GM13976 (cell line): ENCODE measurements around the gene MLXIP.
A peak's percentile ranks its signal among the peaks of the same experiment; 100 is the strongest.
"Not testable (repeated sequence)": the region's sequence is repeated elsewhere in the genome, so short reads cannot be mapped to it uniquely, and the experiment has no call there.

Source experiments
- DNase-seq: peaks from one replicate; pipeline ENCODE4 v3.0.0; 2012; ENCODE audit warnings: low spot score
- in situ Hi-C: fragments of 300-500 bp; cut with MboI; formaldehyde crosslinking; loops from one replicate; pipeline ENCODE4 v1.12.0; 2022; ENCODE audit warnings: low sequenced_read_pairs, mixed read lengths, inconsistent platforms; ENCODE audit not compliant: unreplicated experiment
- TF ChIP-seq, protein P1 (sequence below): IDR thresholded peaks from 2 replicates; pipeline ENCODE4 v1.5.1; 2012; ENCODE audit warnings: borderline replicate concordance, mild to moderate bottlenecking; ENCODE audit not compliant: insufficient read depth; ENCODE audit errors: extremely low read depth, missing control alignments, control extremely low read depth

MLXIP gene

DNA sequence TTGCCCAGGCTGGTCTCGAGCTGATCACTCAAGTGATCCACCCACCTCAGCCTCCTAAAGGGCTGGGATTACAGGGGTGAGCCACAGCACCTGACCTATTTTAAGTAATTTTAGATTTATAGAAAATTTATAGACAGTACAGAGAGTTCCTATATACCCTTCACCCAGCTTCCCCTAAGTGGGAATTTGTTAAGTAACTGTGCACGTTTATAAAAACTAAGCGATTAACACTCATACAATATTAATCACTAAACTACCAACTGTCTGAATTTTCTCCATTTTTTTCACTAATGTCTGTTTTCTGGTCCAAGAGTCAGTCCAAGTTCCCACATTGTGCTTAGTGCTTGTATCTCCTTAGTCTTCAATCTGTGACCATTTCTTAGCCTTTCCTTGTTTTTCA is 89.9 kb downstream of the MLXIP start:
- TF ChIP-seq, protein P1, sequence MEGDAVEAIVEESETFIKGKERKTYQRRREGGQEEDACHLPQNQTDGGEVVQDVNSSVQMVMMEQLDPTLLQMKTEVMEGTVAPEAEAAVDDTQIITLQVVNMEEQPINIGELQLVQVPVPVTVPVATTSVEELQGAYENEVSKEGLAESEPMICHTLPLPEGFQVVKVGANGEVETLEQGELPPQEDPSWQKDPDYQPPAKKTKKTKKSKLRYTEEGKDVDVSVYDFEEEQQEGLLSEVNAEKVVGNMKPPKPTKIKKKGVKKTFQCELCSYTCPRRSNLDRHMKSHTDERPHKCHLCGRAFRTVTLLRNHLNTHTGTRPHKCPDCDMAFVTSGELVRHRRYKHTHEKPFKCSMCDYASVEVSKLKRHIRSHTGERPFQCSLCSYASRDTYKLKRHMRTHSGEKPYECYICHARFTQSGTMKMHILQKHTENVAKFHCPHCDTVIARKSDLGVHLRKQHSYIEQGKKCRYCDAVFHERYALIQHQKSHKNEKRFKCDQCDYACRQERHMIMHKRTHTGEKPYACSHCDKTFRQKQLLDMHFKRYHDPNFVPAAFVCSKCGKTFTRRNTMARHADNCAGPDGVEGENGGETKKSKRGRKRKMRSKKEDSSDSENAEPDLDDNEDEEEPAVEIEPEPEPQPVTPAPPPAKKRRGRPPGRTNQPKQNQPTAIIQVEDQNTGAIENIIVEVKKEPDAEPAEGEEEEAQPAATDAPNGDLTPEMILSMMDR, result no peak
- in situ Hi-C loops, result no loop called here
- no peak for DNase-seq

DNA sequence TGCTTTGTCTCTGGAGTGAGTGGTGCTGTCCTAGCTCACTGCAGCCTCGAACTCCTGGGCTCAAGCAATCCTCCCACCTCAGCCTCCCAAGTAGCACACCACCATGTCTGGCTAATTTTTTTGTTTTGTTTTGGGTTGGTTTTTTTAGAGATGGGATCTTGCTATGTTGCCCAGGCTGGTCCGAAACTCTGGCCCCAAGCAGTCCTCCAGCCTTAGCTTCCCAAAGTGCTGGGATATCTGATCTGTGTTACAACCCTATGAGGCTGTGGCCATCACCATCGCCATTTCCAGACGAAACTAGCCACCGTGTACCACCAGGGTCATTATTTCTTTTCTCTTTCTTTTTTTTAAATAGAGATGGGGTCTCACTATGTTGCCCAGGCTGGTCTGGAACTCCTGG is 92.8 kb downstream of the MLXIP start:
- in situ Hi-C loops, result no loop called here
- TF ChIP-seq, protein P1, result no peak

DNA sequence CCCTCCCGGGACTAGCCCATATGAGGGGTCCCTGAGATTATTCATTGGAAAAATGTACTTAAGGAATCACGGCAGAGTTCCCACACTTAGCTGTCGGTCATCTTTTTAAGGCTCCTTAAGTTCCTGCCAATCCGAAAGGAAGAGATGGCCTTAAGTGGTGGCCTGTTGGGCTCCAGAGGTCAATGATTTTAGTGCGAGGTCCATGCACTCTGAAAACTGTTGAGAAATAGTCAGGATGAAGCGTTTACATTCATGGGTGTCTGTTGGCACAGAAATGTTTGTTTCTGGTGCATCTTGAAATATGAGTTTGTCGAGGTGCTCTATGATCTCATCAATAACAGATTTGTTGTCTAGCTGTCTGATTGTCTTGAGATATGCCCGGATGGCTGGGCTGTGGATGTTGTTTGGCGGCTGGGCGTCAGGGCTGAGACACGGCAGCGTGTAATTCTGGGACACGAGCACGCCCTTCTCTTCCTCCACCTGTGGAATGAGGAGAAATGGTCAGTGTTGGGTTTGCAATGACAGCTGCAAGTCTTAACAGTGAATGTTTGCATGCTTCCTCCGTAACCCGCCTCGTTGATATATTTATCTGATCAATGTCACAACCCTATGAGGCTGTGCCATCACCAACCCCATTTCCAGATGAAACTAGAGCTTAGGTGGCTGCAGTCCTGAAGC is 93.8 kb downstream of the MLXIP start:
- in situ Hi-C loops, result no loop called here
- TF ChIP-seq, protein P1, result no peak
- DNase-seq, result no peak

More for the DNA sequence above, 92.8 kb downstream of the MLXIP start:
- no peak for DNase-seq

DNA sequence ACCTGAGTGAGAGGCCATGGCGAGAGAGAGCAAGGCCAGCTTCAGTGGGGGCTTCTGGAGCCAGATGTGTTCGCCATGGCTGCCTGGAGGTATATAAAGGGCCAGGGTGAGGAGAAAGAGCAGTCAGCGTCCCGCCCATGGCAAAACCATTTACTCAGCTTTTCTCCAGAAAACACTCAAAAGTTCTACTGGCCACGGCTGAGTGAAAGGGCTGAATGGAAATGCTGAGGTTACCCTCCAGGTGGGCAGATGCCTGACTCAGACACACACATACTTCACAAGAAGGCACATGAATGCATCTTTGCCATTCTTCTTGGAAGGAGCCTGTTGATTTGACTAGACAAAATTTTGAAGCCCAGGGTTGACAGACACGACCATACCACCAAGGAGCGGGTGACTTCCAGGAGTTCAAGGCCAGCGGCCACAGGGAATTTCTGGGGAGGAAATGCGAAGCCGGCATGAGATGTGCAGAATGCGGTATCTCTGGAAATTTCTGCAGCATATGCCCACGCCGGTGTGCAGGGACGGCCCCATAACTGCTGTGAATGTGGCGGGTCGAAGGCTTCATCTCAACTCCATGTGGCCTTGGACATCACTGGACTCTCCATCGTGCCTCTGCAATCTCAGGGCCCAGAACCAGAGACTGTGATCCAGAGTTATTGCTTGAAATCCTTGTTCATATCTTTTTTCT is 95.7 kb downstream of the MLXIP start, which contains the start of gene IL31:
IL31 (minus strand) TSS at position 67 of the 691 bp plus-strand sequence; CDS start at position 18, 49 bp downstream.
- TF ChIP-seq, protein P1, result no peak
- in situ Hi-C loops, result no loop called here
- no peak for DNase-seq

DNA sequence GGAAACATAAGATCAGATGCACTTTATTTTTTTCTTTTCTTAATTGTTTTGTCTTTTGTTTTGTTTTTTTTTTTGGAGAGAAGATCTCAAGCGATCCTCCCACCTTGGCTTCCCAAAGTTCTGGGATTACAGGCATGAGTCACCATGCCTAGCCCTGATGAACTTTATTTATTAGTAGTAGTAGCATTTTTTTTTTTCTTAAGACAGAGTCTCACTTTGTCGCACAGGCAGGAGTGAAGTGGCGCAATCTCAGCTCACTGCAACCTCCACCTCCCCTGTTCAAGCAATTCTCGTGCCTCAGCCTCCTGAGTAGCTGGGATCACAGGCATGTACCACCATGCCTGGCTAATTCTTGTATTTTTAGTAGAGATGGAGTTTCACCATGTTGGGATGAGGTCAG is 97.9 kb downstream of the MLXIP start:
- in situ Hi-C loops, DNase-seq: not testable (repeated sequence)

DNA sequence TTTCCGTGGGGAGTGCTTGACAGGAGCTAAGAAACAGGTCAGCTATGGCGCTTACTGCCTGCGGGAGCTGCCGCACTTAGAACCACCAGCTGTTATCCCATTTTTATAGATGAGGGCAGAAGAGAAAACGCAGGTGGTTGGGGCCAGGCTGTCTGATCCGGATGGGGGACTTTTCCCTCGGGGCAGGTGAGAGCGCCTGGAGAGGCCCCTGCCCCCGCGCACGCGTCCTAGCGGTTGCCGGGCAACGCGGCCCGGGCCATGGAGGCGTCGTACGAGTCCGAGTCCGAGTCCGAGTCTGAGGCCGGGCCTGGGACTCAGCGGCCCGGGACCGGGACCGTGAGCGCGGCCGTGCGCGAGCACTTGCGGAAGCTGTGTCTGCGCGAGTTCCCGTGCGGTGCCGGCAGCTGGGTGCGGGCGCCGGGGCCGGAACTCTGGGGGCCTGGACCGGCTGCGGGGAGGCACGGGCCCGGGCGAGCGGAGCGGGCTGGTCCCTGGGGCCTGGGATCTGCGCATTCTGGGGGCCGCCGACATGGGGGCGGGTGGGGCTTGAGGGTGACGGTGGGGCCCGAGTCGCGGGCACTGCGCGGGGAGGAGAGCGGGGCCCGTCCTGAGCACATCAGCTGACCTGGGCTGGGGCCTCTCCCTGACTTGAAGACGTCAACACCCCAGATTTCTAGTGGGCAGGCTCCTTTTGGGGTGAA is 104.5 kb downstream of the MLXIP start, which contains the start of gene LRRC43:
LRRC43 (plus strand) TSS at position 237 of the 701 bp plus-strand sequence; CDS start at position 259, 22 bp downstream.
- in situ Hi-C loops, result no loop called here
- peak; percentile 76 for DNase-seq
- TF ChIP-seq, protein P1, result no peak
